SK-N-SH treated with all-trans-retinoic acid at 6 μM for 48 hours (cell line): ENCODE results near the gene MCM9.
A peak's percentile ranks its signal among the peaks of the same experiment; 100 is the strongest.

ENCODE experiments used
- ATAC-seq: fragments of 200-7000 bp; cut with Tn5 transposase; 3 replicates; pipeline ENCODE4 v1.9.1; 2020; ENCODE audit warnings: mild to moderate bottlenecking, moderate library complexity
- ARNTL ChIP-seq: fragments of 450-650 bp; formaldehyde crosslinking; IDR thresholded peaks from 2 replicates; pipeline ENCODE4 v1.5.0; 2020; ENCODE audit warnings: low read depth, mild to moderate bottlenecking, moderate library complexity, borderline replicate concordance
- ESRRG ChIP-seq: fragments of 250-450 bp; sonication (Bioruptor Pico); IDR thresholded peaks from 2 replicates; pipeline ENCODE4 v1.6.1; 2021; ENCODE audit warnings: mild to moderate bottlenecking
- GLIS3 ChIP-seq: fragments of 250-450 bp; sonication (Bioruptor Pico); IDR thresholded peaks from 2 replicates; pipeline ENCODE4 v1.5.0; 2020; ENCODE audit warnings: mild to moderate bottlenecking, moderate library complexity
- ISL1 ChIP-seq: fragments of 250-450 bp; sonication (Bioruptor Pico); IDR thresholded peaks from 2 replicates; pipeline ENCODE4 v2.1.2; 2022; ENCODE audit warnings: mild to moderate bottlenecking, moderate library complexity
- PPARA ChIP-seq: fragments of 250-450 bp; sonication (Bioruptor Pico); IDR thresholded peaks from 2 replicates; pipeline ENCODE4 v1.5.0; 2020; ENCODE audit warnings: mild to moderate bottlenecking, borderline replicate concordance
- SNAI2 ChIP-seq: fragments of 250-450 bp; sonication (Bioruptor Pico); IDR thresholded peaks from 2 replicates; pipeline ENCODE4 v1.5.0; 2020; ENCODE audit warnings: mild to moderate bottlenecking, moderate library complexity
- TCF4 ChIP-seq: fragments of 250-450 bp; sonication (Bioruptor Pico); IDR thresholded peaks from 2 replicates; pipeline ENCODE4 v1.8.0; 2021; ENCODE audit warnings: mild to moderate bottlenecking, moderate library complexity, borderline replicate concordance
- TOX ChIP-seq: fragments of 250-450 bp; sonication (Bioruptor Pico); IDR thresholded peaks from 2 replicates; pipeline ENCODE4 v1.8.0; 2021; ENCODE audit warnings: mild to moderate bottlenecking, moderate library complexity, borderline replicate concordance
- ZC3H10 ChIP-seq: fragments of 250-450 bp; sonication (Bioruptor Pico); IDR thresholded peaks from 2 replicates; pipeline ENCODE4 v1.5.1; 2021; ENCODE audit warnings: mild to moderate bottlenecking, moderate library complexity
- ZFP3 ChIP-seq: fragments of 250-450 bp; sonication (Bioruptor Pico); IDR thresholded peaks from 2 replicates; pipeline ENCODE4 v1.5.0; 2020; ENCODE audit warnings: mild to moderate bottlenecking, moderate library complexity
- ZFP30 ChIP-seq: fragments of 450-650 bp; formaldehyde crosslinking; IDR thresholded peaks from 2 replicates; pipeline ENCODE4 v1.5.0; 2022; ENCODE audit warnings: mild to moderate bottlenecking, moderate library complexity
- ZNF565 ChIP-seq: fragments of 450-650 bp; formaldehyde crosslinking; conservative IDR thresholded peaks from 2 replicates; pipeline ENCODE4 v1.5.0; 2020; ENCODE audit warnings: low read depth, mild to moderate bottlenecking, moderate library complexity
- ZNF70 ChIP-seq: fragments of 450-650 bp; formaldehyde crosslinking; IDR thresholded peaks from 2 replicates; pipeline ENCODE4 v1.5.0; 2020; ENCODE audit warnings: mild to moderate bottlenecking, moderate library complexity
- ZNF8 ChIP-seq: fragments of 450-650 bp; formaldehyde crosslinking; IDR thresholded peaks from 2 replicates; pipeline ENCODE4 v1.5.0; 2020; ENCODE audit warnings: mild to moderate bottlenecking, moderate library complexity
- TF ChIP-seq, protein P1 (sequence below): fragments of 250-450 bp; sonication (Bioruptor Pico); IDR thresholded peaks from 2 replicates; pipeline ENCODE4 v1.8.0; 2020; ENCODE audit warnings: mild to moderate bottlenecking, moderate library complexity, borderline replicate concordance
- TF ChIP-seq, protein P2 (sequence below): fragments of 250-450 bp; sonication (Bioruptor Pico); IDR thresholded peaks from 2 replicates; pipeline ENCODE4 v1.5.1; 2020; ENCODE audit warnings: low read depth, mild to moderate bottlenecking, moderate library complexity
- TF ChIP-seq, protein P3 (sequence below): fragments of 250-450 bp; sonication (Bioruptor Pico); IDR thresholded peaks from 2 replicates; pipeline ENCODE4 v1.8.0; 2021; ENCODE audit warnings: low read depth, mild to moderate bottlenecking, moderate library complexity, borderline replicate concordance

Gene MCM9

DNA sequence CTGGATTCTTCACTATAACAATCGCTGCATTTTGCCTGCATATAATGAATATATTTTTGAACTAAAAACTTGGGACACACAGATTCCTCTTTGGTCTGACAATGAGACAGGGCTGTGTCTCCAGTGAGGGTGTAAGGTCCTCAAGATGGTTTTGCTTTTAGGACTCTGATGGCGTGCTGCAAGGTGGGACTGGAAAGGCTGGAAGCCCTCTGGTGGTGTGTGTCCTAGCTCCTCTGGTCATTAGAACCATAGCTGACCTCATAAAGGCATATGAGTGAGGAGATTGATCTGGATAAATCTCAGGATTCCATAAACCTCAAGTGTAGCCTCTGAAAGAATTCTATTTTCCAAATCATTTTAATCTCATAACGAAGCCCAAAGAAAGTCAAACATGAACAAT, 149.4 kb downstream of the MCM9 start:
- ATAC-seq, result no peak
- no peak for TF ChIP-seq ESRRG (CRISPR knock-in tag)
- no peak for TF ChIP-seq GLIS3
- TF ChIP-seq ZFP3 (CRISPR knock-in tag), result no peak
- no peak for TF ChIP-seq ZNF565 (CRISPR knock-in tag)
- TF ChIP-seq, protein P1, sequence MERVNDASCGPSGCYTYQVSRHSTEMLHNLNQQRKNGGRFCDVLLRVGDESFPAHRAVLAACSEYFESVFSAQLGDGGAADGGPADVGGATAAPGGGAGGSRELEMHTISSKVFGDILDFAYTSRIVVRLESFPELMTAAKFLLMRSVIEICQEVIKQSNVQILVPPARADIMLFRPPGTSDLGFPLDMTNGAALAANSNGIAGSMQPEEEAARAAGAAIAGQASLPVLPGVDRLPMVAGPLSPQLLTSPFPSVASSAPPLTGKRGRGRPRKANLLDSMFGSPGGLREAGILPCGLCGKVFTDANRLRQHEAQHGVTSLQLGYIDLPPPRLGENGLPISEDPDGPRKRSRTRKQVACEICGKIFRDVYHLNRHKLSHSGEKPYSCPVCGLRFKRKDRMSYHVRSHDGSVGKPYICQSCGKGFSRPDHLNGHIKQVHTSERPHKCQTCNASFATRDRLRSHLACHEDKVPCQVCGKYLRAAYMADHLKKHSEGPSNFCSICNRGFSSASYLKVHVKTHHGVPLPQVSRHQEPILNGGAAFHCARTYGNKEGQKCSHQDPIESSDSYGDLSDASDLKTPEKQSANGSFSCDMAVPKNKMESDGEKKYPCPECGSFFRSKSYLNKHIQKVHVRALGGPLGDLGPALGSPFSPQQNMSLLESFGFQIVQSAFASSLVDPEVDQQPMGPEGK (CRISPR knock-in tag), result no peak
- TF ChIP-seq ARNTL (CRISPR knock-in tag), result no peak
- no peak for TF ChIP-seq ISL1 (CRISPR knock-in tag)
- no peak for TF ChIP-seq TOX (CRISPR knock-in tag)
- no peak for TF ChIP-seq ZNF8 (CRISPR knock-in tag)
- no peak for TF ChIP-seq ZNF70 (CRISPR knock-in tag)
- TF ChIP-seq, protein P2, sequence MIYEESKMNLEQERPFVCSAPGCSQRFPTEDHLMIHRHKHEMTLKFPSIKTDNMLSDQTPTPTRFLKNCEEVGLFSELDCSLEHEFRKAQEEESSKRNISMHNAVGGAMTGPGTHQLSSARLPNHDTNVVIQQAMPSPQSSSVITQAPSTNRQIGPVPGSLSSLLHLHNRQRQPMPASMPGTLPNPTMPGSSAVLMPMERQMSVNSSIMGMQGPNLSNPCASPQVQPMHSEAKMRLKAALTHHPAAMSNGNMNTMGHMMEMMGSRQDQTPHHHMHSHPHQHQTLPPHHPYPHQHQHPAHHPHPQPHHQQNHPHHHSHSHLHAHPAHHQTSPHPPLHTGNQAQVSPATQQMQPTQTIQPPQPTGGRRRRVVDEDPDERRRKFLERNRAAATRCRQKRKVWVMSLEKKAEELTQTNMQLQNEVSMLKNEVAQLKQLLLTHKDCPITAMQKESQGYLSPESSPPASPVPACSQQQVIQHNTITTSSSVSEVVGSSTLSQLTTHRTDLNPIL, result no peak
- no peak for TF ChIP-seq PPARA
- TF ChIP-seq SNAI2 (CRISPR knock-in tag), result no peak

DNA sequence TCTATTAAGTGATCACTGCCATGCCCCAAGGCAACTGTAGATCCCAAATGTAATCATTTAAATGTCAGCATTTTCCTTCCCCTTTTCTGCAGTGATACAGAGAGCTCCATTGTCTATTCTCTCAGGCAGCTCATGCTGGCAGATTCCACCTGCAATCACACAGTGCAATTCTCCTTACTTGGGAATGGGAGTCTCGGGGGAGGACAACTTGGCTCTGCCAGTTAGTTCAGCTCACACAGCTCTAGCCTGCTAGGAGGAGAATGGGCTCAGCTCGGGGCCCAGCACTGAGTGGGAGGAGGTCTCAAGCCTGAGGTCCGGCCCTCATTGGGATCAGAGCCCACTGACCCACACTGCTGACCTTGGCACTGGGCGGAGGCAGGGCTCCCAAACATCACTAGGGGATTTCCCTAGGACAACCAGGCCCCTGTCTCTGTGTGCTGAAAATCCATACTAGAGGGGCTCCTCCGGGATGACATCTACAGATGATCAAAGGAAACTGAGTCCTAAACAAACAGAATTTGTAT, 150.3 kb downstream of the MCM9 start:
- TF ChIP-seq ESRRG (CRISPR knock-in tag) (no peak), TCF4 (CRISPR knock-in tag) (no peak), ZC3H10 (CRISPR knock-in tag) (no peak), GLIS3 (no peak), ZNF8 (CRISPR knock-in tag) (no peak), ZFP3 (CRISPR knock-in tag) (no peak), ZNF70 (CRISPR knock-in tag) (no peak)
- TF ChIP-seq, protein P3, sequence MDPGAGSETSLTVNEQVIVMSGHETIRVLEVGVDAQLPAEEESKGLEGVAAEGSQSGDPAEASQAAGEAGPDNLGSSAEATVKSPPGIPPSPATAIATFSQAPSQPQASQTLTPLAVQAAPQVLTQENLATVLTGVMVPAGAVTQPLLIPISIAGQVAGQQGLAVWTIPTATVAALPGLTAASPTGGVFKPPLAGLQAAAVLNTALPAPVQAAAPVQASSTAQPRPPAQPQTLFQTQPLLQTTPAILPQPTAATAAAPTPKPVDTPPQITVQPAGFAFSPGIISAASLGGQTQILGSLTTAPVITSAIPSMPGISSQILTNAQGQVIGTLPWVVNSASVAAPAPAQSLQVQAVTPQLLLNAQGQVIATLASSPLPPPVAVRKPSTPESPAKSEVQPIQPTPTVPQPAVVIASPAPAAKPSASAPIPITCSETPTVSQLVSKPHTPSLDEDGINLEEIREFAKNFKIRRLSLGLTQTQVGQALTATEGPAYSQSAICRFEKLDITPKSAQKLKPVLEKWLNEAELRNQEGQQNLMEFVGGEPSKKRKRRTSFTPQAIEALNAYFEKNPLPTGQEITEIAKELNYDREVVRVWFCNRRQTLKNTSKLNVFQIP (CRISPR knock-in tag), result no peak
- ATAC-seq, result peak; percentile 41; the same call in 2 of the 3 replicates

DNA sequence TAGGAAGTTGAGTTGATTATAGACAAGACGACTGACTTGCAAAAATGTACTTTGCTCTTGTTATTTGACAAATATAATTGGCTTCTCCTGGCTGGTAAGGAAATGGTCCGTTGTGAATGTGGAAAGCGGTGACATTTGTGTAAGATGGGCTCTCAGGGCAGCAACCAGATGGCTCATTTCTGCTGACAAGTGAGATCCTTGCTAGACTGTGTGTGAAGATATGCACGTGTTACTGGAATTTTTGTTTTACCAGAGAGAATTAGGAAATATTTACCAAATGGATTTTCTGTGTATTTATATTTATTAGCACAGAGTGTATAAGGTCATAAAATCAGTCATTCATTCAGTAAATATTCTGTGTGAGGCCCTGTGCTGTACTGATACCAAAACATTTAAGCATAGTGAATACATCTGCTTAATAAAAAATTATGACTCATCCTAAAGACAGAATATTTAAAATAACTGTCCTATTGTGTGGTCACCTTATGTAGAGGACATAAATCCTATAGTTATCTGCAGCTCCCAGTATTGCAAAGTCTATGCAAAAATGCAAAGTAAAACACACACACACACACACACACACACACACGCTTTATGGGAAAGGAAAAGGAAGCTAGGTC, 150.9 kb downstream of the MCM9 start:
- ATAC-seq, result peak; percentile 78
- no peak for TF ChIP-seq PPARA
- 0 out of 2 replicates have a peak, but pooled peaks have one; percentile 8 for TF ChIP-seq ISL1 (CRISPR knock-in tag)

DNA sequence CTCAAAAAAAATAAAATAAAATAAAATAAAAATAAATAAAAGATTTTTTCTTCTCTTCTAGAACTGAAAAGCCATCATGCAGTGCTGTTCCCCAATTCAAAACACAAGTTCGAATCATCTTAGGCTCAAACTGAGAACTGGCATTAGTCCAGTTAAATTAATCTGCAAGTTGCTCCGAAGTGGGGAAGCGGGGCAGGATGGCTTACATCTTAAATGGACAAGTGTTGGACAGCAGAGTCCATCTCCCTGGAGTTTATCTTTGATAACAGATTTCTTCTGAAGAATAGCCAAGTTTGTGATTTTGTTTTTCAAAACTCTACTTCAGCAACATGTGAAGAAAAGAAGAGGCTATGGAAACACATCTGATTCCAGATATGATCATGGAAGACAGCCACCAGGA, 152.3 kb downstream of the MCM9 start:
- TF ChIP-seq, protein P3 (CRISPR knock-in tag), result no peak
- TF ChIP-seq, protein P1 (CRISPR knock-in tag), result no peak
- no peak for TF ChIP-seq ISL1 (CRISPR knock-in tag)
- TF ChIP-seq TOX (CRISPR knock-in tag), result no peak
- no peak for TF ChIP-seq ZFP3 (CRISPR knock-in tag)
- no peak for TF ChIP-seq GLIS3
- no peak for TF ChIP-seq ZNF70 (CRISPR knock-in tag)
- no peak for TF ChIP-seq ZFP30
- TF ChIP-seq, all 23 proteins: peak for 0
- no peak for ATAC-seq
